Measurements from ENCODE around the gene ENO1. TPM values are rescaled to one million over a fixed set of nuclear protein-coding genes. Genes with fewer than 3 reads are reported as not detected.

Gene ENO1
- total and polyA plus RNA-seq, 2 of the 4 experiments (the other 2 are of a cell fraction): 2,125 to 3,643 TPM

DNA sequence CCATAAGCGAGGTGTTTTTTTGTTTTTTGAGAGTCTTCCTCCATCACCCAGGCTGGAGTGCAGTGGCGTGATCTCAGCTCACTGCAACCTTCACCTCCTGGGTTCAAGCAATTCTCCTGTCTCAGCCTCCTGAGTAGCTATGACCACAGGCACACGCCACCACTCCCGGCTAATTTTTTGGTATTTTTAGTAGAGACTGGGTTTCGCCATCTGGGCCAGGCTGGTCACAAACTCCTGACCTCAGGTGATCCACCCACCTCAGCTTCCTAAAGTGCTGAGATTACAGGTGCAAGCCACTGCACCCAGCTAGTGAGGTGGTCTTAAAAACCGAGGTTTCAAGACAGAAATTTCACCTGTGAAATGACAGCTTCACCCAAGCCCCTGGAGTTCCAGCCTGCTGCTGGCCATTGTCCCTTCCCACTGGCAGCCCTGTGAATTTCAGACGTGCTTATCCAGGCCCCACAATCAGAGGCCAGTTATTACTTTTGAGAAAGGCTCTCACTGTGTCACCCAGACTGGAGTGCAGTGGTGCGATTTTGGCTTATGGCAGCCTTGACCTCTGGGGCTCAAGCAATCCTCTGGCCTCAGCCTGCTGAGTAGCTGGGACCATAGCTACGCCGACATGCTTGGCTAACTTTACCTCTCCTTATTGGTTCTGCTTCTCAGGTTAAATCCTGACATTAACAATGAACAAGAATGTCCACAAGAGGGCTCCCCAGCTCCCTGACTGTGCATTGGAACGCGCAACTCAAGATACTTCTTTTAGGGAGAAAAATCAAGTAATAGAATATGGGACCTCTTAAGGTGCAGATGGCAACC is 19.4 kb downstream of the ENO1 start:
- POLR2A ChIA-PET (ENCODE audit: unreplicated experiment): interaction anchor here (0.5 kb wide), 1 partner anchor 263 kb away, joined by 4 read pairs; no protein-coding TSS in a partner anchor
- H3K27me3 ChIP-seq (ENCODE audit: control insufficient read depth, insufficient read depth, low read length): no peaks in the 10 kb centered on the region
- H4K8ac ChIP-seq (ENCODE audit: low read depth in 2 of 2, low read length in 2 of 2): no peak overlapping the region
- H3K4ac ChIP-seq (ENCODE audit: low read depth, low read length): no peak overlapping the region
- no peak overlapping the region for H3K4me2 ChIP-seq (ENCODE audit: low read depth, low read length)
- peaks cover 60% of the 10 kb centered on the region for H3K36me3 ChIP-seq (ENCODE audit: control insufficient read depth, insufficient read depth, low read length)
- no peak overlapping the region for H2BK120ac ChIP-seq (ENCODE audit: low read depth, low read length)
- H3K4me1 ChIP-seq (ENCODE audit: control insufficient read depth, insufficient read depth, low read length): peaks cover 8% of the 10 kb centered on the region
- H4K91ac ChIP-seq (ENCODE audit: insufficient read depth, low read depth, low read length): no peak overlapping the region
- peak overlapping the region; percentile 20; the same call in 1 of the 2 replicates for H2AK5ac ChIP-seq (ENCODE audit: low read depth, low read length)
- no peak overlapping the region for H3K27ac ChIP-seq (ENCODE audit: insufficient read depth, low read length)
- CTCF ChIA-PET: interaction anchor here (0.5 to 2.0 kb wide), 5 partner anchors 10 to 132 kb away, joined by 3 to 15 read pairs (median 3); no protein-coding TSS in a partner anchor
- 95% methylated on average over 2 of the region's 12 CpGs; no CpG with 5 or more reads in 1 of the 2 experiments for WGBS, 2 experiments (ENCODE audit: extremely low coverage in 2 of 2, insufficient read length in 1 of 2)
- H3K9me1 ChIP-seq (ENCODE audit: insufficient read depth, low read length): peaks cover 6% of the 10 kb centered on the region; the same call in 1 of the 2 replicates
- no peak overlapping the region for H2AFZ ChIP-seq (replicated peaks; ENCODE audit: low read length, poor library complexity)
- no peak overlapping the region for H2AK9ac ChIP-seq (replicated peaks; ENCODE audit: low read depth, low read length, poor library complexity)
- H3K18ac ChIP-seq (ENCODE audit: low read depth, low read length): no peak overlapping the region
- in situ Hi-C loops (cut with MboI; ENCODE audit: low sequenced_read_pairs) (loop anchor here (25.0 kb wide), 1 partner anchor 872 kb away; no protein-coding TSS in a partner anchor), intact Hi-C loops (cut with micrococcal nuclease) (loop anchor here (1.0 to 10.0 kb wide), 2 partner anchors 129 to 394 kb away; no protein-coding TSS in a partner anchor), dilution Hi-C loops (cut with HindIII; ENCODE audit: low sequenced_read_pairs, unreplicated experiment) (no loop called here)
- no TSS peak for BruUV-seq (replicated peaks)
- TF ChIP-seq, protein P1, sequence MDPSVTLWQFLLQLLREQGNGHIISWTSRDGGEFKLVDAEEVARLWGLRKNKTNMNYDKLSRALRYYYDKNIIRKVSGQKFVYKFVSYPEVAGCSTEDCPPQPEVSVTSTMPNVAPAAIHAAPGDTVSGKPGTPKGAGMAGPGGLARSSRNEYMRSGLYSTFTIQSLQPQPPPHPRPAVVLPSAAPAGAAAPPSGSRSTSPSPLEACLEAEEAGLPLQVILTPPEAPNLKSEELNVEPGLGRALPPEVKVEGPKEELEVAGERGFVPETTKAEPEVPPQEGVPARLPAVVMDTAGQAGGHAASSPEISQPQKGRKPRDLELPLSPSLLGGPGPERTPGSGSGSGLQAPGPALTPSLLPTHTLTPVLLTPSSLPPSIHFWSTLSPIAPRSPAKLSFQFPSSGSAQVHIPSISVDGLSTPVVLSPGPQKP (IDR thresholded peaks at IDR 0.05; ENCODE audit: borderline replicate concordance, low read depth, low read length): no peak
- peak; percentile 47 for TF ChIP-seq SMC3 (IDR thresholded peaks at IDR 0.05; ENCODE audit: low read depth, low read length)
- TF ChIP-seq POLR2A (IDR thresholded peaks at IDR 0.05; ENCODE audit: low read depth, low read length): no peak
- no peak for TF ChIP-seq RFX5 (IDR thresholded peaks at IDR 0.05; ENCODE audit: low read depth, low read length)
- no peak for TF ChIP-seq NFE2L2 (IDR thresholded peaks at IDR 0.05; ENCODE audit: low read depth, low read length)
- no peak for TF ChIP-seq CEBPB (IDR thresholded peaks at IDR 0.05; ENCODE audit: low read depth, low read length)
- no peak for TF ChIP-seq BHLHE40 (IDR thresholded peaks at IDR 0.05; ENCODE audit: low read depth, low read length)
- TF ChIP-seq, protein P2, sequence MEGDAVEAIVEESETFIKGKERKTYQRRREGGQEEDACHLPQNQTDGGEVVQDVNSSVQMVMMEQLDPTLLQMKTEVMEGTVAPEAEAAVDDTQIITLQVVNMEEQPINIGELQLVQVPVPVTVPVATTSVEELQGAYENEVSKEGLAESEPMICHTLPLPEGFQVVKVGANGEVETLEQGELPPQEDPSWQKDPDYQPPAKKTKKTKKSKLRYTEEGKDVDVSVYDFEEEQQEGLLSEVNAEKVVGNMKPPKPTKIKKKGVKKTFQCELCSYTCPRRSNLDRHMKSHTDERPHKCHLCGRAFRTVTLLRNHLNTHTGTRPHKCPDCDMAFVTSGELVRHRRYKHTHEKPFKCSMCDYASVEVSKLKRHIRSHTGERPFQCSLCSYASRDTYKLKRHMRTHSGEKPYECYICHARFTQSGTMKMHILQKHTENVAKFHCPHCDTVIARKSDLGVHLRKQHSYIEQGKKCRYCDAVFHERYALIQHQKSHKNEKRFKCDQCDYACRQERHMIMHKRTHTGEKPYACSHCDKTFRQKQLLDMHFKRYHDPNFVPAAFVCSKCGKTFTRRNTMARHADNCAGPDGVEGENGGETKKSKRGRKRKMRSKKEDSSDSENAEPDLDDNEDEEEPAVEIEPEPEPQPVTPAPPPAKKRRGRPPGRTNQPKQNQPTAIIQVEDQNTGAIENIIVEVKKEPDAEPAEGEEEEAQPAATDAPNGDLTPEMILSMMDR (conservative IDR thresholded peaks at IDR 0.05; ENCODE audit: low read depth, low read length): peak; percentile 60
- TF ChIP-seq RAD21 (IDR thresholded peaks at IDR 0.05; ENCODE audit: low read length): peak; percentile 56
- H2BK5ac ChIP-seq (ENCODE audit: low read depth, low read length, poor library complexity, severe bottlenecking): no peak overlapping the region
- no peak overlapping the region for H4K5ac ChIP-seq (ENCODE audit: low read depth, low read length)
- H3K23ac ChIP-seq (ENCODE audit: low read depth, low read length): no peak overlapping the region
- peaks cover 17 to 49% of the 10 kb centered on the region in 2 experiments for H3K79me1 ChIP-seq (ENCODE audit: low read depth in 1 of 2, low read length in 2 of 2)
- no peak overlapping the region for H3K9ac ChIP-seq (ENCODE audit: low read depth, low read length)
- DNase-seq (peak; percentile 67), ATAC-seq (ENCODE audit: low read depth) (peak; percentile 38)
- peaks cover 75% of the 10 kb centered on the region for H4K20me1 ChIP-seq (ENCODE audit: insufficient read depth, low read length)
- no peak overlapping the region for H3K14ac ChIP-seq (replicated peaks; ENCODE audit: low read depth, low read length)
- H3K9me3 ChIP-seq (ENCODE audit: control insufficient read depth, insufficient read depth, low read length): no peaks in the 10 kb centered on the region
- H3K56ac ChIP-seq (ENCODE audit: extremely low read depth, insufficient read depth, low read length): no peak overlapping the region
- H3K4me3 ChIP-seq (ENCODE audit: insufficient read depth, low read depth, low read length): no peak overlapping the region
- no peak overlapping the region for H2BK20ac ChIP-seq (ENCODE audit: low read depth, low read length)
- no peak overlapping the region for H2BK15ac ChIP-seq (ENCODE audit: low read depth, low read length)
